ENCODE measurements around the gene ZNF677.
"Not testable (repeated sequence)": the region's sequence is repeated elsewhere in the genome, so short reads cannot be mapped to it uniquely, and the experiment has no call there.

GRCh38 chr19:53301341-53301740 lies 46.7 kb upstream of the ZNF677 start:
- TF ChIP-seq, protein P1, sequence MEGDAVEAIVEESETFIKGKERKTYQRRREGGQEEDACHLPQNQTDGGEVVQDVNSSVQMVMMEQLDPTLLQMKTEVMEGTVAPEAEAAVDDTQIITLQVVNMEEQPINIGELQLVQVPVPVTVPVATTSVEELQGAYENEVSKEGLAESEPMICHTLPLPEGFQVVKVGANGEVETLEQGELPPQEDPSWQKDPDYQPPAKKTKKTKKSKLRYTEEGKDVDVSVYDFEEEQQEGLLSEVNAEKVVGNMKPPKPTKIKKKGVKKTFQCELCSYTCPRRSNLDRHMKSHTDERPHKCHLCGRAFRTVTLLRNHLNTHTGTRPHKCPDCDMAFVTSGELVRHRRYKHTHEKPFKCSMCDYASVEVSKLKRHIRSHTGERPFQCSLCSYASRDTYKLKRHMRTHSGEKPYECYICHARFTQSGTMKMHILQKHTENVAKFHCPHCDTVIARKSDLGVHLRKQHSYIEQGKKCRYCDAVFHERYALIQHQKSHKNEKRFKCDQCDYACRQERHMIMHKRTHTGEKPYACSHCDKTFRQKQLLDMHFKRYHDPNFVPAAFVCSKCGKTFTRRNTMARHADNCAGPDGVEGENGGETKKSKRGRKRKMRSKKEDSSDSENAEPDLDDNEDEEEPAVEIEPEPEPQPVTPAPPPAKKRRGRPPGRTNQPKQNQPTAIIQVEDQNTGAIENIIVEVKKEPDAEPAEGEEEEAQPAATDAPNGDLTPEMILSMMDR (IDR thresholded peaks at IDR 0.05; ENCODE audit: insufficient read depth, low read depth, low read length): not testable (repeated sequence)
- TF ChIP-seq EZH2 (IDR thresholded peaks at IDR 0.05; ENCODE audit: insufficient read depth, low read length): not testable (repeated sequence)

All from astrocyte (in vitro differentiated cells and primary cell).